ENCODE data around the gene ZNF445.

DNA sequence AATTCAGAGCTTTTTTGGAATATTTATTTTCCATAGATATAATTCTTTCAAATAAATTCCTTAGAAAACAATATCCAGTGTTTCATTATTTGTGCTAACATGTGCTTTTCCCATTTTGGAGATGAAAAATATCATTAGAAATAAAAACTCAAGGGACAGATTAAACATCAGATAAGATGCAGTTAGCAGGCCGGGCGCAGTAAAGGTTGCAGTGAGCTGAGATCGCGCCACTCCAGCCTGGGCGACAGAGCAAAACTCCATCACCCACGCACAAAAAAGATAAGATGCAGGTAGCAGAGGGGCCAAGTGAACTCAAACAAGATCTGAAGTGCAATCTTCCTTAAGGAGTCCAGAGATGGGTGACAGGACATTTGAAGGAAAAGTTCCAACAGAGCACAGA lies 48.0 kb downstream of the ZNF445 start:
- TF ChIP-seq, protein P1, sequence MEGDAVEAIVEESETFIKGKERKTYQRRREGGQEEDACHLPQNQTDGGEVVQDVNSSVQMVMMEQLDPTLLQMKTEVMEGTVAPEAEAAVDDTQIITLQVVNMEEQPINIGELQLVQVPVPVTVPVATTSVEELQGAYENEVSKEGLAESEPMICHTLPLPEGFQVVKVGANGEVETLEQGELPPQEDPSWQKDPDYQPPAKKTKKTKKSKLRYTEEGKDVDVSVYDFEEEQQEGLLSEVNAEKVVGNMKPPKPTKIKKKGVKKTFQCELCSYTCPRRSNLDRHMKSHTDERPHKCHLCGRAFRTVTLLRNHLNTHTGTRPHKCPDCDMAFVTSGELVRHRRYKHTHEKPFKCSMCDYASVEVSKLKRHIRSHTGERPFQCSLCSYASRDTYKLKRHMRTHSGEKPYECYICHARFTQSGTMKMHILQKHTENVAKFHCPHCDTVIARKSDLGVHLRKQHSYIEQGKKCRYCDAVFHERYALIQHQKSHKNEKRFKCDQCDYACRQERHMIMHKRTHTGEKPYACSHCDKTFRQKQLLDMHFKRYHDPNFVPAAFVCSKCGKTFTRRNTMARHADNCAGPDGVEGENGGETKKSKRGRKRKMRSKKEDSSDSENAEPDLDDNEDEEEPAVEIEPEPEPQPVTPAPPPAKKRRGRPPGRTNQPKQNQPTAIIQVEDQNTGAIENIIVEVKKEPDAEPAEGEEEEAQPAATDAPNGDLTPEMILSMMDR (conservative IDR thresholded peaks at IDR 0.05 in 1 of 2, IDR thresholded peaks at IDR 0.05 in 1 of 2; ENCODE audit: extremely low read depth in 1 of 2, insufficient read depth in 1 of 2, low read depth in 1 of 2, low read length in 2 of 2) = no peak
- TF ChIP-seq EZH2 (IDR thresholded peaks at IDR 0.05; ENCODE audit: borderline replicate concordance, low read length) = no peak
